DMS 273 (cell line): ENCODE data around the gene AATK.

Experiments
- DNase-seq: peaks from one replicate; lab custom pipeline; 2025; ENCODE audit not compliant: unreplicated experiment; lab: John Stamatoyannopoulos, UW

The AATK gene, protein sequence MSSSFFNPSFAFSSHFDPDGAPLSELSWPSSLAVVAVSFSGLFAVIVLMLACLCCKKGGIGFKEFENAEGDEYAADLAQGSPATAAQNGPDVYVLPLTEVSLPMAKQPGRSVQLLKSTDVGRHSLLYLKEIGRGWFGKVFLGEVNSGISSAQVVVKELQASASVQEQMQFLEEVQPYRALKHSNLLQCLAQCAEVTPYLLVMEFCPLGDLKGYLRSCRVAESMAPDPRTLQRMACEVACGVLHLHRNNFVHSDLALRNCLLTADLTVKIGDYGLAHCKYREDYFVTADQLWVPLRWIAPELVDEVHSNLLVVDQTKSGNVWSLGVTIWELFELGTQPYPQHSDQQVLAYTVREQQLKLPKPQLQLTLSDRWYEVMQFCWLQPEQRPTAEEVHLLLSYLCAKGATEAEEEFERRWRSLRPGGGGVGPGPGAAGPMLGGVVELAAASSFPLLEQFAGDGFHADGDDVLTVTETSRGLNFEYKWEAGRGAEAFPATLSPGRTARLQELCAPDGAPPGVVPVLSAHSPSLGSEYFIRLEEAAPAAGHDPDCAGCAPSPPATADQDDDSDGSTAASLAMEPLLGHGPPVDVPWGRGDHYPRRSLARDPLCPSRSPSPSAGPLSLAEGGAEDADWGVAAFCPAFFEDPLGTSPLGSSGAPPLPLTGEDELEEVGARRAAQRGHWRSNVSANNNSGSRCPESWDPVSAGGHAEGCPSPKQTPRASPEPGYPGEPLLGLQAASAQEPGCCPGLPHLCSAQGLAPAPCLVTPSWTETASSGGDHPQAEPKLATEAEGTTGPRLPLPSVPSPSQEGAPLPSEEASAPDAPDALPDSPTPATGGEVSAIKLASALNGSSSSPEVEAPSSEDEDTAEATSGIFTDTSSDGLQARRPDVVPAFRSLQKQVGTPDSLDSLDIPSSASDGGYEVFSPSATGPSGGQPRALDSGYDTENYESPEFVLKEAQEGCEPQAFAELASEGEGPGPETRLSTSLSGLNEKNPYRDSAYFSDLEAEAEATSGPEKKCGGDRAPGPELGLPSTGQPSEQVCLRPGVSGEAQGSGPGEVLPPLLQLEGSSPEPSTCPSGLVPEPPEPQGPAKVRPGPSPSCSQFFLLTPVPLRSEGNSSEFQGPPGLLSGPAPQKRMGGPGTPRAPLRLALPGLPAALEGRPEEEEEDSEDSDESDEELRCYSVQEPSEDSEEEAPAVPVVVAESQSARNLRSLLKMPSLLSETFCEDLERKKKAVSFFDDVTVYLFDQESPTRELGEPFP (N-terminal part only)

DNA sequence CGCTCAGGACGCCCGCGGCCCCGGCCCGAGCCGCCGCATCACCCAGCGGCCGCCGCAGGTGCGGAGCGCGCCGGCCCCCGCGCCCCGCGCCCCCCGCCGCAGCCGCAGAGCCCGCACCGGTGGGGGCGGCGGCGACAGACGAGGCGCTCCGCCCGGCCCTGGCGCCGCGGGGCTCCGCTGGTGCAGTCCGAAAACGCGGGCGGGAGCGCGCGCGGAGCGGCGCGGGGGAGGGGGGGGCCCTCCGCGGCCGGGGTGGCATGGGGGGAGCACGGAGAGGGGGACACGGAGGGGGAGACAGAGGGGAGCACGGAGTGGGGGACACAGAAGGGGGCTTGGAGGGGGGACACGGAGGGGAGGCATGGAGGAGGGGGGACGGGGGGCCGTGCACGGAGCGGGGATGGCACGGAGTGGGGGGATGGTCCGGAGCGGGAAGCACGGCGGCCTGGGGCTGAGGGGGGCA is at the start of gene AATK:
Gene AATK, minus strand, starts transcription at position 189 of the 460 bp plus-strand sequence. CDS start 229 bp downstream, outside the sequence.
- peak; percentile 71 for DNase-seq

DNA sequence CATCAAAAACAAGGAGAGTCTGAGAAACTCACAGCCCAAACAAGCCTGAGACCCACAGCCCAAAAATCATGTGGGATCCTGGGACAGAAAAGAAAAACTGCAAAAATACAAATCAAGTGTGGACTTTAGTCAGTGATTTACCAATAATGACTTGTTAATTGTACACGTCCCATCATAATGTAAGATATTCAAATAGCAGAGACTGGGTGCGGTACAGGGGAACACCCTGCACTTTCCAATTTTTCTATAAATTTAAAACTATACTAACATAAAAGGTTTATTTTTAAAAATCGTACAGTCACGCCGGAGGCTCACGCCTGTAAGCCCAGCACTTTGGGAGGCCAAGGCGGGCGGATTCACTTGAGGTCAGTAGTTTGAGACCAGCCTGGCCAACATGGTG is 48.0 kb upstream of the AATK start:
- no peak for DNase-seq

DNA sequence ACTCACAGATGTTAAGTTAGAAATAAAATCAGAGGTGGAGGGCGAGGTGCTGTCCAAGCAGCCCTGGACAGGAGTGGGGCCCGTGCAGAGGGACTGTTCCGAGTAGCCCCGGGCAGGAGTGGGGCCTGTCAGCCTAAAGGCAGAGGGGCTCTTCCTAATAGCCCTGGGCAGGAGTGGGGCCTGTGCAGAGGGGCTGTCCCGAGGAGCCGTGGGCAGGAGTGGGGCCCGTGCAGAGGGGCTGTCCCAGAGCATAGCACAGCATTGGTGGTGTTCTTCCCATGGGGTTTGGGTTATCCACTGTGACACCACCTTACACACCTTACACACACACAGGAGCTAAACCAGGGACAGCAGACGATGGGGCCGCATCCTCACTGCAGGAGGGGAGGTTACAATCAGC is 46.3 kb upstream of the AATK start:
- DNase-seq: no peak

DNA sequence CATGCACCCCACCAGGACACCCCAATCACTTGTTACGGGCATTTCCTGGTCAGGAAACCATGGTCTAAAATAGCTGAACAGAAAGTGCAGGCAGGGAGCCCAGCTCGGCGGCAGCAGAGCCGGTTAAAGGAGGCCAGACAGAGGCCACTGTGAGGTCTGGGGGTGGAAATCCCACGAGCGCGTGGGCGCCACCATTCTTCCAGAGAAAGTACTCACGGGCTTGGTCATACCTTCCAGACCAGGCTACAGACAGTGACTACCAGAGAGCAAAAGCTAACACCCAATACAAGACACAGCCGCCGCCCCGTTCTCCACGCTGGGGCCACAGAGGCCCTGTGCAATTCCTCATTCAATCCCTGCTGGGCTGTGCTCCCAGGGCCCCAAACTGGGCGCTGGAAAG is 44.8 kb upstream of the AATK start:
- no peak for DNase-seq

DNA sequence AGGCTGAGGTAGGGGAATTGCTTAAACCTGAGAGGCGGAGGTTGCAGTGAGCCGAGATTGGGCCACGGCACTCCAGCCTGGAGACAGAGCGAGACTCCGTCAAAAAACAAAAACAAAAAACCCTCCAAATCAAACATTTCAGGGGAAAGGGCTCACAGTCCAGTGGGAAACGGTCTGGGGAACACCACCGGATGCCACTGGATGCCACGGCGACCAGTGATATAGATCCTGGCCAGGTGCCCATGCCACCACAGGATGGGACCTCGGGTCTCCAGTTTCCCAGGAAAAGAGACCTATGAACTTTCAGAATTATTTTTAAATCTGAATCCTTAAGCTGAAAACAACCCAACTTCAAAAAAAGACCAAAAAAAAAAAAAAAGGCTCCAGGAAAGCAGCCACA is 44.4 kb upstream of the AATK start:
- no peak for DNase-seq

DNA sequence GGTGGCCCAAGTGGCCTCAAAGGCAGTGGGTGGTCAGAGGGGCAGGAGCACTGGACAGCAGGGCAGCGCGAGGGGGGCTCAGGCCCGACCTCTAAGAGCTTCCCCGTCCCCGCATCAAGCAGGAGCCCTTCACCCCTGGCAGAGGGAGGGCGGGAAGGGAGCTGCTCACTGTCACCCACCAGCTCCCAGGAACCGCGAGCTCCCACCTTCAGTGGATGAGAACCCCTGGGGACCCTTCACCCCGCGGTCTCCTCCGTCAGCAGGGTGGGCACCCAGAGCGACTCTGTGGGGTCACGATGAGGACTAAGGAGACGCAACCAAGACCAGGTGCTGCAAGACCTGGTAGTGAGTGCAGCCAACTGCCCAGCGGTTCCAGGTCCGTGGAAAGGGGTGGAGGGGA is 43.1 kb upstream of the AATK start:
- no peak for DNase-seq

DNA sequence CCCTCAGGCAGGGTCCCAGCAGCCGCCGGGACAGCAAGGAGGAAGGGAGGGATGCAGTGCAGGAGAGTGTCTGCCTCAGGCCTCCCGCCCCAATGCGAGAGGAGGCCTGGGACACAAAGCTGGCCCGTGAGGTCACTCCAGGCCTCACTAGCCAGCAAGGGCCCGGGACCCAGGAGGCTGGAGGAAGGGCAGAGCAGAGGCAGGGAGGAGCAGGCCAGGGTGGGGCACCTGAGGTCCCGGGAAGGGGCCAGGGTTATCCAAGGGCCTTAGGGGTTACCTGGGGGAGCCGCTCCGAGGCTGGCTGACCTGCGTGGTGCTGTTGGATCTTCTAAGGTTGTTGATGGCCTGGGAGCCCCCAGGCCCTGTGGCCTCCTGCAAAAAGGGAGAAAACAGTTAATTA is 42.6 kb upstream of the AATK start:
- DNase-seq: no peak

DNA sequence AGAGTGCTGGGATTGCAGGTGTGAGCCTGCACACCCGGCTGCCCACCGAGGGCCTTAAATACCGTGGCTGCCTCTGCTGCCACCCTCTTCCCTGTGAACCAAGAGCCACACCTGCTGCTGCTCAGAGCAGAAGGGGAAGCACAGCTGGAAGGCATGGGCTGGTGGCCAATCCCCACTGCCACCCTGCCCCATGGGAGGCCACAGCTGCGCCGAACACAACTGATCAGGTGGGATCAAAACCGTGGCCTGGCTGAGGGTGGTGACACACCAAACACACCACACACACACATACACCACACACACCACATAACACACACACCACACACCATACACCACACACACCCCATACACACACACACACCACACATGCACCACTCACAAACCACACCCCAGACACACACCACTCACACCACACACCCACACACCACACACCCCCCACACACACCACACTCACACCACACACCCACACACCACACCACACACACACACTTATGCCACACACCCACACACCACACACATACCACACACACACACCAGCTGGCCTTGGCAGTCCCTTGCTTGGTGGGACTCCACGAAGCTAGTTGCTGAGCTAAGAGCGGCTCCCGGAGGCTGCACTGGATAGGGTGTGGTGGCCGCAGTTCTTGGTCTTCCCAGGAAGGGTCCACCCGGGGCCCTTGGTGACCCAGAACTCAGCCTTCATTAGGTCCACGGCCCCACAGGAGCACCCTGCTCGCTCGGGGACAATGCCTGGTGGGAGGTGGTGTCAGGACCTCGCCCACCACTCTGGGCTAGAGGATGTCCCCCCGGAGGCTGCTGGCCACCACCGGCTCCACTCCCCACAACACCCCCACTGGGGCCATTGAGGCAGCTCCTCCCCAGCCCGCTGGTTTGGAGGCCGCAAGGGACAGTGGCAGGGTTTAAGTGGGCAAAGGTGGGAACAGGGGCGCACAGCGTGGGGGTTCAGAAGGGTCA is 41.9 kb upstream of the AATK start:
- peak; percentile 70 for DNase-seq

DNA sequence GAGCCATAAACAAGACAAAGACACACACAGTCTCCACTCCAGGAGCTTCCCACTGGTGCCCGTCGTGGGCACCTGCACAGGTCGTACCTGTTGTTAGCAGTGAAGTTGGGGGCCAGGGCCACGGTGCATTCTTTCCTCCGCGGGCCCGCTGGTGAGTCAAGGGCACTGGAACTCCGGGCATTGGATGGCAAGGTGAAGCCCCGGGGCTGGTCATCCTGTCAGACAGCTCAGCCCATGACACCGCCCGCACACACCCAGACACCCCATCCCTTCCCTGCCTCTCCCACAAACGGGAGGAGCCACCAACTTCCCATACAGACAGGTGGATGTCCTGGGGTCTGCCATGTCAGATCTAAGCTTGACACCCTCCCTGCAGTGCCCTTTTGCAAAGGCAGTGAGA is 40.6 kb upstream of the AATK start:
- DNase-seq: no peak

DNA sequence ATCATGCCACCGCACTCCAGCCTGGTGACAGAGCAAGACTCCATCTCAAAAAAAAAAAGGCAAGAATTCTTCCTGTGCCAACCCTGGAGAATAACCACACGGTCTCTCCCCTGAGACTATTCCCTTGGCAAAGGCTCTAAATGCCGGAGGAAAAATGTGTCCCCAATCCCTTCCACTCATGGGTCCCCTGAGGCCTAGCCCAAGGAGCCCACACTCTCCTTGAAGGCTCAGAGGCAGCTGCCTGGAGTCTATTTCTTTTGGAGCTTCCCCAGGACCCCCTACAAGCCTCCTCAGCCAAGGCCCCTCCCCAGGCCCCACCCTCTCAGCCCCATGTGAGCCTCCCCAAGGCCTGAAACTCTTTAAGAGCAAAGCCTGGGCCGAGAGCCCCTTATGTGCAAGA is 40.1 kb upstream of the AATK start:
- no peak for DNase-seq

DNA sequence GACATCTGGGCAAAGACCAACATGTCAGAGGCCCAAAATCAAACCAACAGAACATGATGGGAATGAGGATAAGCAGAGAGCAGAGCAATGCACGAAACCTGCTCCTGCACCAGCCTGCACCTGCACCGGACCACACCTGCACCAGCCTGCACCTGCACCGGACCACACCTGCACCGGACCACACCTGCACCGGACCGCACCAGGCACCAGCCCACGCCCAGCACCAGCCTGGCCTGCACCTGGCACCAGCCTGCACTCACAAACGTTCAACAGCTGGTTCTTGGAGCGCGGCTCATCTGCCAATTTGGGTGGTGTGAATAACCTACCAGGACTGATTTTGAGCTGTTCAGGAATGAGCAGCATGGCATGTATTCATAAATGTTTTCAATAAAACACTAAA is 38.6 kb upstream of the AATK start:
- no peak for DNase-seq

DNA sequence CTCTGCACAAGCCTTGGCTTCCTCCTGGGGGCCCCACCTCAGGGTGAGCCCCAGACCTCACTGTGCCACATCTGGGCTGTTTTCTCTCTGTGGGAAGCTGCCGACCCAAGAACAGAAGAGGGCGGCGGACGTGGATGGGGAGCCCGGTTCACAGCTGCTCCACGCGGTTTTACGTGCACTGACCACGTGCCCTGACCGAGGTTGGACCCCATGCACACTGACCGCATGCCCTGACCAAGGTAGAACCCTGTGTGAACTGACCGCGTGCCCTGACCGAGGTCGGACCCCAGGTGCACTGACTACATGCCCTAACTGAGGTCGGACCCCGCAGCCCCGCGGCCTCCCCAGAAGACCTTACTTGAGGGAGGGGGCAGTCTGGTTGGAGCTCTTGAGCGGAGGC is 37.1 kb upstream of the AATK start:
- no peak for DNase-seq

DNA sequence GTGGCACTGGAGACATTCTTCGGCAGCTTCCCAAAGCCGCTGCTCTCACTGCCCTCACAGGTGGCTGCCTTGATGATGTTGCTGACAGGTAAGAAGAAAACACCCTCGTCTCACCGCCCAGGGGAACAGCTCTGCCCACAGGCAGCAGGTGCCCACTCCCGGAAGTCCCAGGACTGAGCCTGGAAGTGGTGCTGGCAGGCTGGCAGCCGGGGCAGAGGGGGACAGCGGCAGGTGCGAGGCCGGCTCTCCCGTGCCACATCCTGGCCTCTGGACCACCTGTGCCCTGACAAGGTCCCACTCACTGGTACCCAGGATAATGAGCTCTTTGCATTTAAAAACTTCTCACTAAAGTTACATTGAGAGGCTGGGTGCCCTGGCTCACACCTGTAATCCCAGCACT is 36.3 kb upstream of the AATK start:
- no peak for DNase-seq

DNA sequence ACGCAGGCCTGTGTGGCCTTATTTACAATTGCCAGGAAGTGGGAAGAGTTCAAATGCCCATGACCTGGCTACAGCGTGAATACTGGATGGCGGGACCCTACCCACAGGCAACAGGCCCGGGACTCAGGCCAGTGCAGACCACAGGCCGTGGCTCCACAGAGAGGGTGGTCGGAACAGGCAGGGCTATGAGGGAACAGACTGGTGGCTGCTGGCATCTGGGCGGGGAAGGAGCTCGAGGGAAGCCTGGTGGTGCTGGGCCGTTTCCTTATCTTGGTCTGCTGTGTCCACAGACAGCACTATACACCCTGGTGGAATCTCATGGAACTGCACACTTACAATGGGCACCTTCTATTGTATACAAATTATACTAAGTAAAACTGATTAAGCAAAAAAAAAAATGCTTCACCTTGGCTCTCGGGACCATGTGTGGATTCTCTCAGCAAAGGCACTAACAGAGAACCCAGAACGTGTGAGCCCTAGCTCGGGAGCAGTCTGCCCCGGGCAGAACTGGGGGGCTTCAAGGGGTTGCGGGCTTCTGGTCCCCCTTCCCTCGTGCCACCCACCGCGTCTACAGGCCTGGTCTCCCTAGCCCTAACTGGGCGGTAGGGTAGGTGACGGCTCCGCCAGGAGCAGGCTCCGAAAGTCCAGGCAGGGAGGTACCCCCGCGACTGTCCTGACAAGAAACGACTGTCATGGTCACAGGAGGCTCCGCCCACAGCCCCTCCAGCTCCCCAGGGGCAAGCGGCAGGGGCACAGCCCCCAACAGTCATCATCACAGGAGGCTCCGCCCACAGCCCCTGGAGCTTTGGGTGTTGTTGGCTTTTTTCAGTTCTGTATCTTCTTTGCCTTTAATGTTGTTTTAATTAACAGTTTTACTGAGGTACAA is 34.9 kb upstream of the AATK start:
- DNase-seq: peak; percentile 88

DNA sequence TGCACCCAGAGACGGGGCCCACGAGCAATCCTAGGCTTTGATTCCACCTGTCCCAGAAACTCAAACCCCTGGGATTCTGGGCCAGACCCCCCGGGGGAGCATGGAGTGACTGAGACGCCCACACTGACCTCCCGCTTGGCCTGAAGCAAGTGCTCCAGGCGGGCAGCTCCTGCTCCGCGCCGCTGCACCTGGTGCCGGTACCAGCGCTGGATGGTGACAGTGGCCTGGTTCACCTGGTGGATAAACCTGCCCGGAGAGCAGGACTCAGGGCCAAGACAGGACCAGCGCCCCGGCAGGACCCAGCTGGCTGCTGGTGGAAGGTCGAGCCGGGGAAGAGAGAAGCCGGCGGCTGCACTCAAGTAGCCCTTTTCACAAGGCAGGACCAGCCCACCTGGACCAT is 34.2 kb upstream of the AATK start:
- no peak for DNase-seq

DNA sequence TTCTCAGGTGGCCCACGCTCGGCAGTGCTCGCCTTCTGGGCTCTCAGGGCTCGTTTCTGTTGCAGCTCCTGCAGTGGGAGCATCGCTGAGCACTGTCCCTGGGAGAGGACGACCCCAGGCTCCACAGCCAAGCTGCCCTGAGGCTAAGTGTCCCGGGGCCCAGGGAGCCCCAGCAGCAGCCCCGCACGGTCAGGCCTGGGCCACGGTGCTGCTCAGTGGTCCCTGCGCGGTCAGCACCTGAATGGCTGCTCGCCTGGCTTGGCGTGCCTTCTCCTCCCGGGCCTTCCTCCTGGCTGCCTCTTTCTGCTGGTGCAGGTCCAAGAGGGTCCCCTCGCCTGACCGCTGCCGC is 33.4 kb upstream of the AATK start:
- DNase-seq: no peak

DNA sequence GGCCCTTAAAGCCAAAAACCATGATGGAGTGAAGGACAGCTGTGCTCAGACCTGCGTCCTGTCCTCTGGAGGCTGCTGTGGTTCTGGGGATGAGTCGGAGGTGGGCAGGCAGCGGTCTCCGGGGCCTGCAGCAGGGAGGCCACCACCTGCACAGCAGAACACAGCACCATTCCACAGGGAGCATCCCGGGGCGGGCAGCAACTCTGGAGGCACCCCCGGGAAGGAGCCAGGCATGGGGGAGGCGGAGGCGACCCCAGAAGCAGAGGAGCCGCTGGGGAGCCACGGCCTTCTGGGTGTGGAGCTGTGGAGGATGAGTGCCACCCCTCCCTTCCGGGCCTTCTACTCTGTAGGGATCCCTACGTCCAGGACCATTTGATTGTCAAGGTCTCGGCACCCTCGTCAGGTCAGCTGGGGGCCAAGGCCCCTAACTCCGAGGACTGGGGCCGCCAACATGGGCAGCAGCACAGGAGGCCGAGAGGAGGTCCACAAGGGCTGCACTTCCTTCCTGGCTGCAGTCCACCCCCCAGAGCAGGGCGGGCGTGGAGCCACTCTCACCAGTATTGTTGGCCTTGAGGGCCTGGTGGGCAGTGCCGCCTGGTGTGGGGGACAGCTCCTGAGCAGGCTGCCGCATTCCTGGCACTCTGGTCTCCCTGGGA is 32.9 kb upstream of the AATK start:
- no peak for DNase-seq

DNA sequence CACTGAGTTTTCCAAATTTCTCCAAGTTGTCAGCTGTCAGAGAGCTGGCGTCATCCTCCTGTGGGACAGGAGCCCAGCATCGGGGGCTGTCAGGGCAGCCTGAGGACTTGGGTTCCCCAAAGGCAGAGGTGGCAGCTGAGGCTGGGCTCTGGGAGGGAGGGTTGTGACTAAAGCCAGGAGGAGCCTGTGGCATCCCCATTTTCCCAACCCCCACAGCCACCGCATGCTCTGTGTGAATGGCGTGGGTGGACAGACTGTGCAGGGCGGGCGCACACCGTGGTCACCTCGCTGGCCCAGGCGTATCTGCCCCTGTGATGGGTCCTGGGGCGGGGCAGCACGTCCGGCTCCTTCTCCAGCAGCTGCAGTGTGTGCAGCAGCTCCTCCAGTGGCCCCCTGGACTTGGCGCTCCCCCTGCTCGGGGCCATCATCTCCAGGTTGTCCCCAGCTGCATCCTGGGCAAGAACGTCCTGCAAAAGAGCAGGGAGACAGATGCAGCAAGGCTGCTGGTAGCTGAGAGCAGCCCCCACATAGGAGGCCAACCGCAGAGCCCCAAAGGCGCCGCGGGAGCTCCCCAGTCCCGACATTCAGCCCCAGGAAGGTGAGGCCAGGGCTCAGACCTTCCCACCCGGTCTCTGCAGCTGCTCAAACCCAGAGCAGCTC is 31.9 kb upstream of the AATK start:
- DNase-seq: no peak
